AG04449 (cell line): ENCODE data around the gene DDX11.
"Not testable (repeated sequence)": the region's sequence is repeated elsewhere in the genome, so short reads cannot be mapped to it uniquely, and the experiment has no call there.

Experiments used
- CTCF ChIA-PET: fragments of 350-600 bp; formaldehyde crosslinking; extraction: SDS; loops from one replicate; lab custom pipeline; 2021; ENCODE audit warnings: antibody characterized with exemption; lab: Yijun Ruan, JAX
- POLR2A ChIA-PET: fragments of 400-600, 350-600 bp; formaldehyde crosslinking; extraction: SDS; loops from one replicate; lab custom pipeline; 2020; ENCODE audit warnings: antibody characterized with exemption, inconsistent platforms; lab: Yijun Ruan, JAX
- DNase-seq: peaks from one replicate; pipeline ENCODE4 v3.0.0-alpha.2; 2010; ENCODE audit warnings: low read depth, low spot score
- H3K4me3 ChIP-seq: 2 replicates; pipeline ENCODE4 v1.5.1; 2011; ENCODE audit warnings: low read depth, mild to moderate bottlenecking, control low read depth, low read length
- CTCF ChIP-seq: IDR thresholded peaks from one replicate; pipeline ENCODE4 v1.5.1; 2011; ENCODE audit warnings: mild to moderate bottlenecking, moderate library complexity, low read length, control low read depth, inconsistent platforms; ENCODE audit not compliant: insufficient read depth; ENCODE audit errors: missing control alignments

The DDX11 gene

GRCh38 chr12:31074333-31074874 is 744 bp downstream of the DDX11 start:
- POLR2A ChIA-PET, DNase-seq: not testable (repeated sequence)
- H3K4me3 ChIP-seq = peak overlapping the region; percentile 64
- TF ChIP-seq CTCF = peak; percentile 17
- CTCF ChIA-PET = interaction anchor here (0.7 kb wide), 1 partner anchor 280 kb away, joined by 3 read pairs; no protein-coding TSS in a partner anchor

- H3K4me3 ChIP-seq, CTCF ChIA-PET, POLR2A ChIA-PET, DNase-seq: not testable (repeated sequence)
Observed at GRCh38 chr12:31076150-31076549, 2.5 kb downstream of the DDX11 start.

- DNase-seq, H3K4me3 ChIP-seq, CTCF ChIA-PET, POLR2A ChIA-PET: not testable (repeated sequence)
Observed at GRCh38 chr12:31077095-31077494, 3.4 kb downstream of the DDX11 start.

GRCh38 chr12:31077998-31078397 is 4.3 kb downstream of the DDX11 start:
- CTCF ChIA-PET, DNase-seq, POLR2A ChIA-PET, H3K4me3 ChIP-seq: not testable (repeated sequence)

- H3K4me3 ChIP-seq, POLR2A ChIA-PET, DNase-seq, CTCF ChIA-PET: not testable (repeated sequence)
Observed at GRCh38 chr12:31079421-31079820, 5.8 kb downstream of the DDX11 start.

- H3K4me3 ChIP-seq, CTCF ChIA-PET, POLR2A ChIA-PET, DNase-seq: not testable (repeated sequence)
Observed at GRCh38 chr12:31080221-31080620, 6.6 kb downstream of the DDX11 start.

DNA sequence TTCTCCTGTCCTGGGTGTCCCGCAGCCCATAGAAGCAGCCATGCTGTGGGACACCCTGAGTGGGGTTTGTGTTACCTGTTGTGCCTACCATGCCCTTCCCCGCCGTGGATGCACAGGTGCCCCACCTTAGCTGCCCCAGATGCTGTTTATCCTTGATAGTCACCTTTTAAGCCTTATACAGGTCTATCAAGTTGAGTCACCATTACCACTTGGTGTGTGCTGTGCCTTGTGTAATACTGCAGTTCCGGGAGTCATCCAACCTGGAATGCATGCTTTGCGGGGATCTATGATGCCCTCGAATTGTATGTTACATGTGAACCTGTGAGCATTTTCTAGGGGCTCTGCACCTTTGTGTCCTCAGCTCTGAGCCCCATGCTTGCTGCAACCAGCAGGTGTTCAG is 7.6 kb downstream of the DDX11 start:
- CTCF ChIA-PET, DNase-seq, POLR2A ChIA-PET, H3K4me3 ChIP-seq: not testable (repeated sequence)

DNA sequence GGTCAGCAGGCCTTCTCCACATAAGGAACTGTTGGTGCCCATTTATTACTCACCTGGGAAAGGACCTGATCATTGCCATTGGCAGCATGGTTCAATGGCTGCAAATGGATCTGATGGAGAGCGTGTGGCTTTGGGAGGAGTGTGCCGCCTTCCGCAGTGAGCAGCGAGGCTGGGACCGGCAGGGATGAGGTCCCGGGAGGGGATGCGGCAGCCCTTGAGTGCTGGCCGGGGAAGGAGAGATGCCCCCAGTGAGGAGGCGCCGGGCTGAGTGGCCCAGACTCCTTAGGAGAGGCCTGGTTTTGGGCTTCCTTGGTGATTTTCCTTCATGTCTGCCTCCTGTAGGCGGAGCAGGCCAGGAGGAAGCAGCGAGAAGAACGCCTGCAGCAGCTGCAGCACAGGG is 10.6 kb downstream of the DDX11 start:
- POLR2A ChIA-PET, CTCF ChIA-PET, DNase-seq, H3K4me3 ChIP-seq: not testable (repeated sequence)

DNA sequence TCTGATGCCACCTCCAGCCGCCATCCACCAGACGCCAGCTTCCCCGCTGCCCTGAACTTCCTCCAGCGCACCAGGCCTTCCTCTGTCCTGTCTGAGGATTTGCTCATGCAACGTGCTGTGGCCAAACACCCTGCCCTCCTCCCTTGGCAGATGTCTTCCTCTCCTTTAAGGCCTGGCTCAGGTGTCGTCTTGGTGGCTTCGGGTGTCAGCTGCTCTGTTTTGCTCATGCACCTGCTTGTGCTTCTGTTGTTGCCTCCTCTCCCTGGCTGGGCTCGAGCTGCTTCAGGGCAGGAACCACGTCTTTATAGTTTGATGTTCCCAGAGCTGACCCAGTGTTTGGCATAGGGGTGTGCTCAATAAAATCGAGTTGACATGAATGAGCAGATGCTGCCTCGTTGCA is 12.4 kb downstream of the DDX11 start:
- DNase-seq, H3K4me3 ChIP-seq, POLR2A ChIA-PET, CTCF ChIA-PET: not testable (repeated sequence)

DNA sequence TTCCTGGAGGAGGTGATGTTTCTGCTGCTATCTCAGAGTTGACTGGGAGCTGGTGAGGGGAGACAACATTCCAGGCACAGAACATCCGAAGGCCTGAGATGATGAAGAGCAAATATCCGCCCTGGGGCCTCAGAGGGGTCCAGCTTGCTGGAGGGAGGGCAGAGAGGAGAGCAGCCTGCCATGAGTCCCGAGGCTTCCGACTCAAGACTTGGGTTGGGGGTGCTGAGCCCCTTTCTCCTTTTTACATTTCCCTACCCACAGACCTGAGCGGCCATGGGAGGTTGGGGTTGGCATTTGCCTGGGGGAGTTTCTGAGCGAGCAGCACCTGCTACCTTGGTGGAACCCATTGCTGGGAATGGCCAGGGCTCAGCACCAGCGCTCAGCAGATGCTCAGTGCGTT is 13.8 kb downstream of the DDX11 start:
- H3K4me3 ChIP-seq, DNase-seq, CTCF ChIA-PET, POLR2A ChIA-PET: not testable (repeated sequence)

DNA sequence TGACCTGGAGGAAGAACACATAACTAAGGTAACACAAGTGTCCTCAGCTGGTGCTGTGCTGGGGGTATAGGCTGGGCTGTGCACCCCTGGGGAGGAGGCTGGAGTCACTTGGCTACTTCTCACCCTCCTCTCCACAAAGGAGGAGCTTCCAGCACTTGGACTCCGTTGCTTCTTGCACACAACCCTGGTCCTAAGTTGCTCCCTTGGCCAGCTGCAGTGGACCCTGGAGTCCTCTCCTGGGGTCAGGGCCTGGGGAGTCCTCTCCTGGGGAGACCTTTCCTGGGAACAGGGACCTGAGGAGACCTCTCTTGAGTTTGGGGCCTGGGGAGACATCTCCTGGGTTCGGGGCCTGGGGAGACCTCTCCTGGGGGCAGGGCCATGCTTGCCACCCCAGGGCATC is 14.3 kb downstream of the DDX11 start:
- POLR2A ChIA-PET, H3K4me3 ChIP-seq, CTCF ChIA-PET, DNase-seq: not testable (repeated sequence)

DNA sequence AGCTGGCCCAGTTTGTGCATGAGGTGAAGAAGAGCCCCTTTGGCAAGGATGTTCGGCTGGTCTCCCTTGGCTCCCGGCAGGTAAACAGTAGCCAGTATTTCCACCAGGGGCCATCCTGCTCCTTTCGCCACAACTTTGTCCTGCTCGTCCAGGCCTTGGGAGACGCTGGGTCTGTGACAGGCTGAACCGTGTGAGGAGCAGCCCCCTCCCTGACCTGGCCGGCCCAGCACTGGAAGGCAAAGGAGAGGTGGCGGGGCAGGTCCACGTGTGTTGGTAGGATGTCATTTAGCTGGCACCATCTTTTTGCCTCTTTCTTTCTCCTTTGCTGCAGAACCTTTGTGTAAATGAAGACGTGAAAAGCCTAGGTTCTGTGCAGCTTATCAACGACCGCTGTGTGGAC is 15.4 kb downstream of the DDX11 start:
- CTCF ChIA-PET = no interaction called here
- no peak for DNase-seq
- no peak overlapping the region for H3K4me3 ChIP-seq
- POLR2A ChIA-PET = interaction anchor here (0.6 kb wide), 1 partner anchor 546 kb away, joined by 3 read pairs; no protein-coding TSS in a partner anchor
- no peak for TF ChIP-seq CTCF

GRCh38 chr12:31091629-31092028 is 18.0 kb downstream of the DDX11 start:
- H3K4me3 ChIP-seq, POLR2A ChIA-PET, CTCF ChIA-PET, DNase-seq: not testable (repeated sequence)

DNA sequence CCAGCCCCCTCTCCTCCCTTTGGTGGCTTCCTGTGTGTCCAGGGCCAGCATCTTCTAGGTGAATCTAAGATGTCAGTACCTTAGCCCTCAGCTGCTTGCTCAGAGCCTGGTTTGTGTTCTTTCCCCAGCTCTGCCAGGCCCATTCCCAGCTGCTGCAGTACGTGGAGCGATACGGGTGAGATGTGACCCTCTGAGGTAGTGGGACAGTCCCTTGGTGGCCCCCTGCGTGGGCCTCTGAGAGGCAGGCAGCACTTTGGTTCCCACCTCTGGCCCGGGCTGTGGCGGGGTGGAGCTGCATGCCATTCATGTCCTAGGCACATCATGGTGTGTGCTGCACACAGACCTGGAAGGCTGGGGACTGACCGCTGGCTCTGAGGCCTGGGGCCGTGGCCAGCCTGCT is 19.1 kb downstream of the DDX11 start:
- CTCF ChIA-PET, POLR2A ChIA-PET, H3K4me3 ChIP-seq, DNase-seq: not testable (repeated sequence)
